ENCODE data around the gene CNN2. TPM values are rescaled to one million over a fixed set of nuclear protein-coding genes. Genes with fewer than 3 reads are reported as not detected.

CNN2 gene
- total and polyA plus RNA-seq, 2 donors (not counting 1 experiment from before 2014, with no cell fraction given) = 198 to 301 TPM

DNA sequence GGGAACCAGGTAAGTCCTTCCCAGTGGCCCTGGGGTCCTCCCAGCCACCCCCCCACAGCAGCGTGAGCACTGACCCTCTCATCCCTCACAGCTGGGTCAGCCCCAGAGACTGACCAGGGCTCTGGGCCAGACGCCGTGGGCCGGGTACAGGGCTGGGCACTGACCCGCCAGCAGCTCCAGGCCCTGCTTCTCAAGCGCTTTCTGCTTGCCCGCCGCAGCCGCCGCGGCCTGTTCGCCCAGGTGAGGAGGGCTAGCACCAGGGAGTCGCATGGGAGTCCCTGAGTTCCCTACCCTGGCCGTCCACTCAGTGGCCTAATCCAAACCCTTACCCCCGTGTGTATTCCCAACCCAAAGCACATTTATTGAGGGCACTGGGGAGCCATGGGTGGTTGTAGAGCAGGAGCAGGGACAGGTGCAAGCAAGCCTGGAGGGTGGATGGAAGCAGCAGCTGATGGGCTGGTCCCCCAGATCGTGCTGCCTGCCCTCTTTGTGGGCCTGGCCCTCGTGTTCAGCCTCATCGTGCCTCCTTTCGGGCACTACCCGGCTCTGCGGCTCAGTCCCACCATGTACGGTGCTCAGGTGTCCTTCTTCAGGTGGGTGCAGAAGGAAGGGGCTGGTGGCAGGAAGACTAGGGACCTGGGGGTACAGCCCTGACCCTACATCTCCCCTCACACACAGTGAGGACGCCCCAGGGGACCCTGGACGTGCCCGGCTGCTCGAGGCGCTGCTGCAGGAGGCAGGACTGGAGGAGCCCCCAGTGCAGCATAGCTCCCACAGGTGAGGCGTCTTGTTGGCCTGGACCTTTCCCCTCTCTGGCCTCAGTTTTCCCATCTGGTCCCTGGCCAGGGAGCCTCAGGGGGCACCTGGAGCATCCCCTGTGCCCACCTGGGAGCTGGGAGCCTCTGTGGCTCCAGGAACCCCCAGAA lies 28.0 kb downstream of the CNN2 start:
- peaks cover 19% of the 10 kb centered on the region for H3K4me1 Mint-ChIP-seq
- Histone ChIP-seq H3K27me3 (replicated peaks in 1 of 4; ENCODE audit: control extremely low read depth in 1 of 4, control insufficient read depth in 3 of 4, insufficient read depth in 4 of 4, low read length in 3 of 4) (no peaks in the 10 kb centered on the region), H3K4me1 (ENCODE audit: control insufficient read depth in 2 of 2, insufficient read depth in 2 of 2, low read length in 2 of 2) (peaks cover 0 to 21% of the 10 kb centered on the region in 2 donors), H3K36me3 (replicated peaks in 1 of 2; ENCODE audit: control extremely low read depth in 1 of 2, control insufficient read depth in 1 of 2, extremely low read depth in 1 of 2, insufficient read depth in 2 of 2, low read length in 1 of 2) (peaks cover 6 to 72% of the 10 kb centered on the region in 2 experiments), H3K27ac (ENCODE audit: low read length in 2 of 2) (no peak overlapping the region), H3K4me2 (replicated peaks; ENCODE audit: low read depth, low read length, poor library complexity, severe bottlenecking) (no peak overlapping the region), H3K4me3 (ENCODE audit: control extremely low read depth in 1 of 5, extremely low read depth in 1 of 5, insufficient read depth in 1 of 5, low read depth in 2 of 5, low read length in 4 of 5) (no peak overlapping the region), H2AFZ (ENCODE audit: insufficient read depth, low read depth, low read length, poor library complexity, severe bottlenecking) (no peak overlapping the region), H3K79me2 (ENCODE audit: control insufficient read depth, insufficient read depth, low read length) (no peaks in the 10 kb centered on the region), H3K9me3 (ENCODE audit: control extremely low read depth in 1 of 3, control insufficient read depth in 2 of 3, insufficient read depth in 1 of 3, low read length in 2 of 3) (peaks cover 1 to 57% (median 29%) of the 10 kb centered on the region in 3 donors), H4K20me1 (ENCODE audit: control insufficient read depth, insufficient read depth, low read length, poor library complexity, severe bottlenecking) (no peaks in the 10 kb centered on the region), H3K9ac (ENCODE audit: low read length) (no peak overlapping the region)
- ATAC-seq (ENCODE audit: low read depth) = no peak
- H3K9me3 Mint-ChIP-seq (ENCODE audit: insufficient read depth) = no peaks in the 10 kb centered on the region
- intact Hi-C loops (cut with micrococcal nuclease) = loop anchor here (5.0 kb wide), 1 partner anchor 138 kb away; no protein-coding TSS in a partner anchor
- WGBS (ENCODE audit: insufficient coverage) = 97% methylated on average over 24 of the region's 28 CpGs
- H3K27me3 Mint-ChIP-seq = no peaks in the 10 kb centered on the region
- no peak for DNase-seq
- H3K27ac Mint-ChIP-seq = no peak overlapping the region
- POLR2A ChIA-PET = interaction anchor here (1.4 kb wide), 2 partner anchors 20 to 27 kb away, joined by 4 read pairs; partner anchors contain the start of gene CNN2
- CTCF ChIA-PET = interaction anchor here (1.1 to 1.5 kb wide), 3 partner anchors 10 to 34 kb away, joined by 3 to 4 read pairs (median 3); no protein-coding TSS in a partner anchor
- no peak overlapping the region for H3K4me3 Mint-ChIP-seq
- TF ChIP-seq EZH2 (IDR thresholded peaks at IDR 0.05; ENCODE audit: borderline replicate concordance, insufficient read depth, low read depth, low read length, poor library complexity, severe bottlenecking) = no peak

DNA sequence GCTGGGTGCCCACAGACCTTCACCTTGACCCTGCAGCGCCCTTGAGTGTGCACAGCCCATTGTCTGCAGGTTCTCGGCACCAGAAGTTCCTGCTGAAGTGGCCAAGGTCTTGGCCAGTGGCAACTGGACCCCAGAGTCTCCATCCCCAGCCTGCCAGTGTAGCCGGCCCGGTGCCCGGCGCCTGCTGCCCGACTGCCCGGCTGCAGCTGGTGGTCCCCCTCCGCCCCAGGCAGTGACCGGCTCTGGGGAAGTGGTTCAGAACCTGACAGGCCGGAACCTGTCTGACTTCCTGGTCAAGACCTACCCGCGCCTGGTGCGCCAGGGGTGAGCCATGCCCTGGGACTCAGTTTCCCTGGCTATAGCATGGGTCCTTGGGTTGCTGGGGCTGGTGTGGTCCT lies 28.6 kb downstream of the CNN2 start:
- ATAC-seq (ENCODE audit: low read depth) = no peak
- 92% methylated on average over 14 of the region's 14 CpGs for WGBS (ENCODE audit: insufficient coverage)
- no peaks in the 10 kb centered on the region for H3K27me3 Mint-ChIP-seq
- TF ChIP-seq, protein P1, sequence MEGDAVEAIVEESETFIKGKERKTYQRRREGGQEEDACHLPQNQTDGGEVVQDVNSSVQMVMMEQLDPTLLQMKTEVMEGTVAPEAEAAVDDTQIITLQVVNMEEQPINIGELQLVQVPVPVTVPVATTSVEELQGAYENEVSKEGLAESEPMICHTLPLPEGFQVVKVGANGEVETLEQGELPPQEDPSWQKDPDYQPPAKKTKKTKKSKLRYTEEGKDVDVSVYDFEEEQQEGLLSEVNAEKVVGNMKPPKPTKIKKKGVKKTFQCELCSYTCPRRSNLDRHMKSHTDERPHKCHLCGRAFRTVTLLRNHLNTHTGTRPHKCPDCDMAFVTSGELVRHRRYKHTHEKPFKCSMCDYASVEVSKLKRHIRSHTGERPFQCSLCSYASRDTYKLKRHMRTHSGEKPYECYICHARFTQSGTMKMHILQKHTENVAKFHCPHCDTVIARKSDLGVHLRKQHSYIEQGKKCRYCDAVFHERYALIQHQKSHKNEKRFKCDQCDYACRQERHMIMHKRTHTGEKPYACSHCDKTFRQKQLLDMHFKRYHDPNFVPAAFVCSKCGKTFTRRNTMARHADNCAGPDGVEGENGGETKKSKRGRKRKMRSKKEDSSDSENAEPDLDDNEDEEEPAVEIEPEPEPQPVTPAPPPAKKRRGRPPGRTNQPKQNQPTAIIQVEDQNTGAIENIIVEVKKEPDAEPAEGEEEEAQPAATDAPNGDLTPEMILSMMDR (IDR thresholded peaks at IDR 0.05) = no peak
- no peak for TF ChIP-seq EZH2 (IDR thresholded peaks at IDR 0.05; ENCODE audit: borderline replicate concordance, insufficient read depth, low read depth, low read length, poor library complexity, severe bottlenecking)
- no peak overlapping the region for H3K9ac ChIP-seq (ENCODE audit: low read length)
- no peak overlapping the region for H3K4me2 ChIP-seq (replicated peaks; ENCODE audit: low read depth, low read length, poor library complexity, severe bottlenecking)
- H3K79me2 ChIP-seq (ENCODE audit: control insufficient read depth, insufficient read depth, low read length) = no peaks in the 10 kb centered on the region
- H3K4me1 Mint-ChIP-seq = peaks cover 19% of the 10 kb centered on the region
- no peak overlapping the region for H3K27ac ChIP-seq (ENCODE audit: low read length in 2 of 2)
- no peak overlapping the region for H3K4me3 ChIP-seq (ENCODE audit: control extremely low read depth in 1 of 5, extremely low read depth in 1 of 5, insufficient read depth in 1 of 5, low read depth in 2 of 5, low read length in 4 of 5)
- H3K4me3 Mint-ChIP-seq = no peak overlapping the region
- no peaks in the 10 kb centered on the region for H3K27me3 ChIP-seq (replicated peaks in 1 of 4; ENCODE audit: control extremely low read depth in 1 of 4, control insufficient read depth in 3 of 4, insufficient read depth in 4 of 4, low read length in 3 of 4)
- H3K9me3 Mint-ChIP-seq (ENCODE audit: insufficient read depth) = no peaks in the 10 kb centered on the region
- no peak overlapping the region for H2AFZ ChIP-seq (ENCODE audit: insufficient read depth, low read depth, low read length, poor library complexity, severe bottlenecking)
- peaks cover 1 to 61% (median 29%) of the 10 kb centered on the region in 3 donors for H3K9me3 ChIP-seq (ENCODE audit: control extremely low read depth in 1 of 3, control insufficient read depth in 2 of 3, insufficient read depth in 1 of 3, low read length in 2 of 3)
- H4K20me1 ChIP-seq (ENCODE audit: control insufficient read depth, insufficient read depth, low read length, poor library complexity, severe bottlenecking) = no peaks in the 10 kb centered on the region
- no peak for DNase-seq
- ChIA-PET CTCF (interaction anchor here (1.1 kb wide), 1 partner anchor 14 kb away, joined by 3 read pairs; no protein-coding TSS in a partner anchor), POLR2A (interaction anchor here (1.4 kb wide), 1 partner anchor 20 kb away, joined by 4 read pairs; no protein-coding TSS in a partner anchor)
- peaks cover 0 to 21% of the 10 kb centered on the region in 2 donors for H3K4me1 ChIP-seq (ENCODE audit: control insufficient read depth in 2 of 2, insufficient read depth in 2 of 2, low read length in 2 of 2)
- intact Hi-C loops (cut with micrococcal nuclease) = loop anchor here (5.0 kb wide), 1 partner anchor 137 kb away; no protein-coding TSS in a partner anchor
- H3K27ac Mint-ChIP-seq = no peak overlapping the region
- peaks cover 6 to 77% of the 10 kb centered on the region in 2 experiments for H3K36me3 ChIP-seq (replicated peaks in 1 of 2; ENCODE audit: control extremely low read depth in 1 of 2, control insufficient read depth in 1 of 2, extremely low read depth in 1 of 2, insufficient read depth in 2 of 2, low read length in 1 of 2)

Data from B cell (primary cell).